Loucy (cell line): ENCODE measurements around the gene MT1E.

Experiments
- H2AFZ ChIP-seq: fragments of 200-600 bp; sonication (generic); 2 replicates; pipeline ENCODE4 v1.6.0; 2016; ENCODE audit warnings: antibody characterized with exemption, mild to moderate bottlenecking, low read length, moderate library complexity
- H3F3A ChIP-seq: fragments of 200-600 bp; 2 replicates; pipeline ENCODE4 v1.6.0; 2016; ENCODE audit warnings: antibody characterized with exemption, low read depth, mild to moderate bottlenecking
- H3K27me3 ChIP-seq: fragments of 200-600 bp; sonication (generic); 2 replicates; pipeline ENCODE4 v1.6.1; 2014; ENCODE audit warnings: low read length, mild to moderate bottlenecking; ENCODE audit not compliant: insufficient read depth, poor library complexity, severe bottlenecking
- H3K36me3 ChIP-seq: fragments of 200-600 bp; sonication (generic); 2 replicates; pipeline ENCODE4 v1.6.1; 2016; ENCODE audit warnings: low read length; ENCODE audit not compliant: insufficient read depth
- H3K4me1 ChIP-seq: fragments of 200-600 bp; sonication (generic); 2 replicates; pipeline ENCODE4 v1.5.1; 2014; ENCODE audit warnings: low read length, mild to moderate bottlenecking; ENCODE audit not compliant: insufficient read depth, poor library complexity, severe bottlenecking
- H3K4me2 ChIP-seq: fragments of 200-600 bp; sonication (generic); 2 replicates; pipeline ENCODE4 v1.6.0; 2014; ENCODE audit warnings: antibody characterized with exemption, low read length, low read depth, mild to moderate bottlenecking; ENCODE audit not compliant: poor library complexity, severe bottlenecking
- H3K4me3 ChIP-seq: fragments of 200-600 bp; sonication (generic); 2 replicates; pipeline ENCODE4 v1.5.1; 2014; ENCODE audit warnings: low read length, mild to moderate bottlenecking, mixed read lengths; ENCODE audit not compliant: poor library complexity, severe bottlenecking
- H3K79me2 ChIP-seq: fragments of 200-600 bp; sonication (generic); 2 replicates; pipeline ENCODE4 v1.6.1; 2014; ENCODE audit warnings: low read length; ENCODE audit not compliant: insufficient read depth
- H3K9ac ChIP-seq: fragments of 200-600 bp; sonication (generic); 2 replicates; pipeline ENCODE4 v1.6.0; 2014; ENCODE audit warnings: mild to moderate bottlenecking, low read depth, low read length, moderate library complexity; ENCODE audit not compliant: poor library complexity, severe bottlenecking
- H3K9me2 ChIP-seq: fragments of 200-600 bp; sonication (generic); replicated peaks from 2 replicates; pipeline ENCODE4 v1.6.1; 2016; ENCODE audit warnings: low read depth, low read length, mixed read lengths
- H3K9me3 ChIP-seq: fragments of 200-600 bp; sonication (generic); 2 replicates; pipeline ENCODE4 v1.6.1; 2014; ENCODE audit warnings: mild to moderate bottlenecking, antibody characterized with exemption, low read length, low read depth; ENCODE audit not compliant: insufficient read depth
- H4K20me1 ChIP-seq: fragments of 200-600 bp; sonication (generic); 2 replicates; pipeline ENCODE4 v1.6.0; 2014; ENCODE audit warnings: antibody characterized with exemption, low read length, mild to moderate bottlenecking; ENCODE audit not compliant: insufficient read depth, poor library complexity, severe bottlenecking
- EZH2phosphoT487 ChIP-seq: fragments of 200-600 bp; IDR thresholded peaks from 2 replicates; pipeline ENCODE4 v1.6.1; 2018; ENCODE audit warnings: antibody characterized with exemption, mild to moderate bottlenecking, moderate library complexity, borderline replicate concordance
- TF ChIP-seq, protein P1 (sequence below): fragments of 200-600 bp; sonication (generic); conservative IDR thresholded peaks from 2 replicates; pipeline ENCODE4 v1.5.1; 2014; ENCODE audit warnings: mild to moderate bottlenecking, antibody characterized with exemption, low read length

The MT1E gene

DNA sequence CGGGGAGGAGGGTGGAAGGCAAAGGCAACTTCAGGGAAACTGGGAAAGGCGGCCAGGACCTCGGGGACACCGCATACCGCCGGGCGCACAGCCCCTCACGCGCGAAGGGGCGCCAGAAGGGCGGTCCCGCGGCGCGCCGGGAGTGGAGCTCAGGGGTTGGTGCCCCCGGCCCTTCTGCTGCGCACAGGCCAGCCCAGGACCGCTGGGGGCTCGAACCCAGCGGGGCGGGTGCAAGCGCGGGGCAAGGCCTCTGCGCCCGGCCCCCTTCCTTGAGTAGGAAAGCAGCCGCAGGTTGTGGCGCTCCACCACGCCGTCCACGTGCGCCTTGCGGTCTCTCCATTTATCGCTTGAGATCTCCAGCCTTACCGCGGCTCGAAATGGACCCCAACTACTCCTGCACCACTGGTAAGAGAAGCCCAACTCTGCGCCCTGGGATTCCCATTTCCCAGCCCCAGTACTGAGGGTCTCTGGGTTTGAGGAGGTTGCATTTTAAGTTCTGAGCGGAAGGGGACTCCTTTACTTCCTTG is 9.9 kb downstream of the MT1E start:
- Histone ChIP-seq H3K4me3 (no peak overlapping the region), H3K79me2 (no peaks in the 10 kb centered on the region), H3K9me3 (no peaks in the 10 kb centered on the region), H3F3A (no peaks in the 10 kb centered on the region), H3K4me2 (no peak overlapping the region), H2AFZ (no peak overlapping the region), H3K4me1 (no peaks in the 10 kb centered on the region), H3K9me2 (no peaks in the 10 kb centered on the region), H4K20me1 (no peaks in the 10 kb centered on the region), H3K9ac (no peak overlapping the region), H3K27me3 (no peaks in the 10 kb centered on the region), H3K36me3 (no peaks in the 10 kb centered on the region)
- TF ChIP-seq EZH2phosphoT487 = no peak
- TF ChIP-seq, protein P1, sequence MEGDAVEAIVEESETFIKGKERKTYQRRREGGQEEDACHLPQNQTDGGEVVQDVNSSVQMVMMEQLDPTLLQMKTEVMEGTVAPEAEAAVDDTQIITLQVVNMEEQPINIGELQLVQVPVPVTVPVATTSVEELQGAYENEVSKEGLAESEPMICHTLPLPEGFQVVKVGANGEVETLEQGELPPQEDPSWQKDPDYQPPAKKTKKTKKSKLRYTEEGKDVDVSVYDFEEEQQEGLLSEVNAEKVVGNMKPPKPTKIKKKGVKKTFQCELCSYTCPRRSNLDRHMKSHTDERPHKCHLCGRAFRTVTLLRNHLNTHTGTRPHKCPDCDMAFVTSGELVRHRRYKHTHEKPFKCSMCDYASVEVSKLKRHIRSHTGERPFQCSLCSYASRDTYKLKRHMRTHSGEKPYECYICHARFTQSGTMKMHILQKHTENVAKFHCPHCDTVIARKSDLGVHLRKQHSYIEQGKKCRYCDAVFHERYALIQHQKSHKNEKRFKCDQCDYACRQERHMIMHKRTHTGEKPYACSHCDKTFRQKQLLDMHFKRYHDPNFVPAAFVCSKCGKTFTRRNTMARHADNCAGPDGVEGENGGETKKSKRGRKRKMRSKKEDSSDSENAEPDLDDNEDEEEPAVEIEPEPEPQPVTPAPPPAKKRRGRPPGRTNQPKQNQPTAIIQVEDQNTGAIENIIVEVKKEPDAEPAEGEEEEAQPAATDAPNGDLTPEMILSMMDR = no peak

DNA sequence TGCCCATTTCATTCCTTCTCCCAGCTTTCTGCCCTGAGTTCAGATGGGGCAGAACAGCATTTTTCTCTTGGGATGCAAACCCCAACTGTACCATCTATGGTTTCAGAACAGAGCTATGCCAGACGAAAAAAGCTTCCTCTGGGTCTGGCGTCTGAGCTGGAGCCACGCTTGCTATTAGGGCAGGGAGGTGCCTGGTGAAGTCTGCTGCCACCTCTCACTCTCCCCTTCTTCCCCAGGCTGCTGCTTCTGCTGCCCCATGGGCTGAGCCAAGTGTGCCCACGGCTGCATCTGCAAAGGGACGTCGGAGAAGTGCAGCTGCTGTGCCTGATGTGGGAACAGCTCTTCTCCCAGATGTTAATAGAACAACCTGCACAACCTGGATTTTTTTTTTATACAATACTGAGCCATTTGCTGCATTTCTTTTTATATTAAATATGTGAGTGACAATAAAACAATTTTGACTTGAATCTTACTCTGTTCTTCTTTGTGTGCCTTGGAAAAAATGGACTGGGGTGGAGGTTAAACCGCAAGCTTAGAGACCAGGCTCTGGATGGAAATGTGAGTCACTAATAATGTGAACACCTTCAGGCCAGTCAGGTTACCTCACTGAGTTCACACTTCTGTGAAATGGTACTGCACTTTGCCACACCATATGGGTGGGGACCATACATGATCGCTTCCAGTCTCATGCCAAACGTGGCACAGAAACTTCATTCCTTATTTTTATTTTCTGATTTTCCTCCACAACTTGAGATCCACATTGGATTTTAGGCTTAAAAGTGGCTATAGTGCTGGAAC is 11.2 kb downstream of the MT1E start:
- no peaks in the 10 kb centered on the region for H3K9me3 ChIP-seq
- no peaks in the 10 kb centered on the region for H4K20me1 ChIP-seq
- H3K79me2 ChIP-seq = no peaks in the 10 kb centered on the region
- H3K9ac ChIP-seq = no peak overlapping the region
- no peak overlapping the region for H3K4me2 ChIP-seq
- no peaks in the 10 kb centered on the region for H3K9me2 ChIP-seq
- no peaks in the 10 kb centered on the region for H3K27me3 ChIP-seq
- TF ChIP-seq EZH2phosphoT487 = no peak
- TF ChIP-seq, protein P1 = no peak
- no peaks in the 10 kb centered on the region for H3K36me3 ChIP-seq
- H3K4me1 ChIP-seq = no peaks in the 10 kb centered on the region
- H3K4me3 ChIP-seq = no peak overlapping the region
- no peak overlapping the region for H2AFZ ChIP-seq
- no peaks in the 10 kb centered on the region for H3F3A ChIP-seq

DNA sequence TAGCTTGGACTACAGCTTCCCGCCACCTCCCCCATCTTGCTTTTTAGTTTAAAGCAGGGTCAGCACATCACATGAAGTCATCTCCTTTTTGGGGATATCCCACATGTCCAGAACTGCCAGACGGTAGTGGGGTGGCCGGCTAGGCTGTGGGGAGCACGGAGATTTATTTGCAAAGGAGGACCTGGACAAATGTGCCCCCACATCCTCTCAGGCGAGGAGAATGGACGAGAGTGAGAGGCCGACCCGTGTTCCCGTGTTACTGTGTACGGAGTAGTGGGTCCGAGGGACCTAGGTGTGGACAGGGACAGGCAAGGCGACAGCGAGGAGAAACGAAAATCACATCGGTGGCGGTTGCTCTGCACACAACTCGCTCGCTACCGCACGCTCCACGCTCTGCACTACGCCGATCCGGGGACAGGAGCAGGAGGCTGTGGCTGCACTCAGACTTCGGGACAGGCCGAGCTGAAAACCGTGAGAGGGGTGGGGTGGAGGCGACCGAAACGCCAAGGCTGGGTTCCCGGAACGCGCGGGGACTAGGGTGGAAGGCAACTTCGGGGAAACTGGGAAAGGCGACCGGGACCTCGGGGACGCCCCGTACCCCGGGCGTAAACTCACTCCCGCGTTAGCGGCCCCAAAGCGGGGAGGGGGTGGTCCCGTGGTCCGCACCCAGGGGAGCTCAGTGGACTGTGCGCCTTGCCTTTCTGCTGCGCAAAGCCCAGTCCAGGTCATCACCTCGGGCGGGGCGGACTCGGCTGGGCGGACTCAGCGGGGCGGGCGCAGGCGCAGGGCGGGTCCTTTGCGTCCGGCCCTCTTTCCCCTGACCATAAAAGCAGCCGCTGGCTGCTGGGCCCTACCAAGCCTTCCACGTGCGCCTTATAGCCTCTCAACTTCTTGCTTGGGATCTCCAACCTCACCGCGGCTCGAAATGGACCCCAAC is 12.5 kb downstream of the MT1E start, which contains the start of gene MT1A:
Gene MT1A (plus strand): TSS at position 853 of the 937 bp plus-strand sequence. CDS start 73 bp downstream, at position 926.
- Histone ChIP-seq H3K9ac (no peak within 1 kb of the TSS), H3K4me1 (no peaks in the 10 kb centered on the region), H3K9me3 (no peaks in the 10 kb centered on the region), H3K79me2 (no peaks in the 10 kb centered on the region), H3K9me2 (no peaks in the 10 kb centered on the region), H3K36me3 (no peaks in the 10 kb centered on the region), H3F3A (no peaks in the 10 kb centered on the region), H3K4me3 (no peak within 1 kb of the TSS), H4K20me1 (no peaks in the 10 kb centered on the region), H2AFZ (no peak within 1 kb of the TSS), H3K4me2 (no peak within 1 kb of the TSS), H3K27me3 (no peaks in the 10 kb centered on the region)
- TF ChIP-seq, protein P1 = no peak
- no peak for TF ChIP-seq EZH2phosphoT487
